T follicular helper cell (primary cell): ENCODE measurements around the gene FHL5.
"Not testable (repeated sequence)": the region's sequence is repeated elsewhere in the genome, so short reads cannot be mapped to it uniquely, and the experiment has no call there.

Experiments used
- DNase-seq: peaks from one replicate; pipeline ENCODE4 v3.0.0-alpha.2; 2020; ENCODE audit warnings: low read depth

Gene FHL5

GRCh38 chr6:96610019-96610418, 47.1 kb downstream of the FHL5 start:
- DNase-seq: no peak

GRCh38 chr6:96611342-96611991, 48.5 kb downstream of the FHL5 start:
- no peak for DNase-seq

DNA sequence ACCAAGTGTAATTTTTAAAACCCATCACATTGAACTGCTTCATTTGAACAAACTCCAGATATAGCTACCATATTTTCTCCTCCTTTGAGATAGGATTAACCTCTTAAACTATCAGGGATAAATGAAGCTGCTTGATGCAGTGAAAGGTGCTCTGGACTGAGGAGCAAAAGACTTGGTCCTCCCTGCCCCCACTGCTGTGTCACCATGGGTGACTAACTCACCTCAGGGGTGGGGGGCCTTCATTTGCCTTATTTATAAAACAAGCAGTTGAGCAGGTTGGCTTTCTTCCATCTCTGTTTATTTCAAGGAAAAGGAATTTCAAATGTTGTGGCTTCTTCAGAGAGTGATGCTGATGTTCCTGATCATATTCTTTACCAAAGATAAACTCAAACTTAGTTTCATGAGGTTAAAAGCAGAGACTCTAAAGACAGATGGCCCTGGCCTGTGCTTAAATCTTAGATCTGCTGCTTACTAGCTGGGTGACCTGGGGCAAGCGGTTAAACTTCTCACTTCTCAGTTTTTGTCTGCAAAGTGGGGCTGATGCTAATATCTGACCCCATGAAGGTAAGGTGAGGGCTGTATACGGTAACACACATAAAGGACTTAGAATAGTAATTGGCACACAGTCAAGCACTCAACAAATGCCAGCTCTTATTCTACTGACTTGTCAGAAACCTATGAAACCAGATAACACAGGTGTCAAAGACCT, 50.5 kb downstream of the FHL5 start:
- no peak for DNase-seq

- no peak for DNase-seq
Observed at GRCh38 chr6:96620851-96621250, 57.9 kb downstream of the FHL5 start.

- no peak for DNase-seq
Observed at GRCh38 chr6:96621983-96622382, 59.1 kb downstream of the FHL5 start.

- DNase-seq: no peak
Observed at GRCh38 chr6:96624957-96625356, 62.0 kb downstream of the FHL5 start.

DNA sequence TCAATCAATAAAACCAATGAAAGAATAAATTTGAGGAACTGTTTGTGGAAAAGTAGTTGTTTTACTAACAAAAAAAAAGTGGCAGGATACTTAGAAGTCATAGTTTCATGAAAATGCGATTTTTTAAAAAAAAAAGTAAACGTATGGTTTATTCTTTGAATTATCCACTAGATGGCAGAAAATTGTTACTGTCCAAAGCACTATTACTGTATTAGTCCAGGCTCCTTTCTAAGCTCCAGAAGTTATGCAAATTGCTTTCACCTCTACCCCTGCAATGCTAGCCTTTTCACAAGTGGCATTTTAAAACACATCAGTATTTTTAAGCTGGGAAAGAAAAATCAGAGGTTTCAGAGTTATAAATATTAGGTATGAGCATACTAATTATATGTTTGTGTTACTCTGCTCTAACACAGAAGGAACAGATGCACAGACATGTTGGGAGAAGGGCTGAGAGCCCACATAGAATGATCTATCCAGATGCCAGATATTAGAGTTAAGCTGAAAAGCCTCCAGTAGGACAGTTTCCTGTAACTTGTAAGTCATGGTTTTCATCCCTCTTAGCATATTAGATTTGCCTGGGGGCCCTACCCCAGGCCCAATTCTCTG, 63.9 kb downstream of the FHL5 start:
- DNase-seq: no peak

- DNase-seq: no peak
Observed at GRCh38 chr6:96631248-96631647, 68.3 kb downstream of the FHL5 start.

DNA sequence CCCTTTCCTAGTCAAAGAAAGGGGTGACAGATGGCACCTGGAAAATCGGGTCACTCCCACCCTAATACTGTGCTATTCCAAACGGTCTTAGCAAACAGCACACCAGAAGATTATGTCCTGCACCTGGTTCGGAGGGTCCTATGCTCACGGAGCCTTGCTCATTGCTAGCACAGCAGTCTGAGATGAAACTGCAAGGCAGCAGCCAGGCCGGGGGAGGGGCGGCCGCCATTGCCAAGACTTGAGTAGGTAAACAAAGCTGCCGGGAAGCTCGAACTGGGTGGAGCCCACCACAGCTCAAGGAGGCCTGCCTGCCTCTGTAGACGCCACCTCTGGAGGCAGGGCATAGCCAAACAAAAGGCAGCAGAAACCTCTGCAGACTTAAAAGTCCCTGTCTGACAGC, 75.1 kb downstream of the FHL5 start:
- not testable (repeated sequence) for DNase-seq

DNA sequence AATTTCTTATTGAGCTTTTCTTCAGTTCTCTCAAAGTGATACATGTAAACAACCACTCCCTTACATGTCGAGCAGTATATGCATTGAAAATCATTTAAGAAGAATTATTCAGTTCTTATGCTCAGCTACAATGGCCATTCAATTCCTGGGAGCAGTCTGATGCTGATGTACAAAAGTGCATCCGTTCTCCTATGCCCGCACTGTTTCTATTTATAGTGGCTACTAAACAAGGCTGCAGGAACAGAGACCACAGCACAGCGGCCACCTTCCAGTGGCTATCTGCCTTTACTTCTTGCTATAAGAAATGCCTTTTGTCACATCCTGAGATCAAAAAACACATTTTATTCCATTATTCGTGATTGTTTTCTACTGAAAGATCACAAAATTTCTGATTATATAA, 82.2 kb downstream of the FHL5 start:
- no peak for DNase-seq

DNA sequence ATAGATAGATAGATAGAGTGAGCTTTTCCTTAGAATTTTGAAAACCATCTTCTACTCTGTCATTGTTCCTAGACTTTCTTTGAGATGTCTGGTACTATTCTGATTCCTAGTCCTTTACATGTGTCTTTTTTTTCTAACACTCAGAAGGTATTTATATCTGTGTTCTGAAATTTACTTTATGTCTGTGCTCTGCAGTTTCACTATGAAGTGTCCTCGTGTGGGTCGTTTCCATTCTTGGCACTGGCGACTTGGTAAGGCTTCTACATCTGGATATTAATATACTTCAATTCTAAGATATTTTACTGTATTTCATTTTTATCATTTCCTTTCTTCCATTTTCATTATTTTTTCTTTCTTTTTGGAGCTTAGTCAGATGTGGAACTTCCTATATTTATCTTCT, 87.0 kb downstream of the FHL5 start:
- no peak for DNase-seq

- DNase-seq: no peak
Observed at GRCh38 chr6:96651816-96652215, 88.9 kb downstream of the FHL5 start.

- no peak for DNase-seq
Observed at GRCh38 chr6:96652552-96652951, 89.6 kb downstream of the FHL5 start.

DNA sequence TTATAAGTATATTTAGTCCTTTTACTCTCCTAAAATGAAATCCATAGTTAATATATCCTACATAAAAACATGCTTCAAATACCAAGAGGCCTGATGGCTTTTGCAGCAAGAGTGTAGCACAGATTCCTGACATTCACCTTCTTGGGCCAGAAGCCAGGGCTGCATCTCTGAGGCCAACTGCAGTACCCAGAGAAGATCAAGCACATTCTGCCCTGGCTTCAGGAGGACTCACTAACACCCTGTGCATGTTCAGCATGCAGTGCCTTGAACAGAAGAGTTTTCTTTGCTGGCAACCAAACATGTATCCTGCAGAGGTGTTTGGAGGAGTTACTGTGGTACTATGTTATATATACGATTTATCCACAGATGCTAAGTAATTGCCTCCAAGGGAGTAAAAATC, 90.3 kb downstream of the FHL5 start:
- DNase-seq: no peak

- no peak for DNase-seq
Observed at GRCh38 chr6:96656567-96656966, 93.6 kb downstream of the FHL5 start.

GRCh38 chr6:96657344-96657743, 94.4 kb downstream of the FHL5 start:
- DNase-seq: no peak

- DNase-seq: no peak
Observed at GRCh38 chr6:96659084-96659845, 96.3 kb downstream of the FHL5 start.
